HL-60/S4 (cell line): Measurements from ENCODE around the gene VPS35.

Experiments
- in situ Hi-C: fragments of 300-500 bp; cut with MboI; formaldehyde crosslinking; loops from 2 replicates; pipeline ENCODE4 v1.14.3; 2022; ENCODE audit warnings: low sequenced_read_pairs

The VPS35 gene

DNA sequence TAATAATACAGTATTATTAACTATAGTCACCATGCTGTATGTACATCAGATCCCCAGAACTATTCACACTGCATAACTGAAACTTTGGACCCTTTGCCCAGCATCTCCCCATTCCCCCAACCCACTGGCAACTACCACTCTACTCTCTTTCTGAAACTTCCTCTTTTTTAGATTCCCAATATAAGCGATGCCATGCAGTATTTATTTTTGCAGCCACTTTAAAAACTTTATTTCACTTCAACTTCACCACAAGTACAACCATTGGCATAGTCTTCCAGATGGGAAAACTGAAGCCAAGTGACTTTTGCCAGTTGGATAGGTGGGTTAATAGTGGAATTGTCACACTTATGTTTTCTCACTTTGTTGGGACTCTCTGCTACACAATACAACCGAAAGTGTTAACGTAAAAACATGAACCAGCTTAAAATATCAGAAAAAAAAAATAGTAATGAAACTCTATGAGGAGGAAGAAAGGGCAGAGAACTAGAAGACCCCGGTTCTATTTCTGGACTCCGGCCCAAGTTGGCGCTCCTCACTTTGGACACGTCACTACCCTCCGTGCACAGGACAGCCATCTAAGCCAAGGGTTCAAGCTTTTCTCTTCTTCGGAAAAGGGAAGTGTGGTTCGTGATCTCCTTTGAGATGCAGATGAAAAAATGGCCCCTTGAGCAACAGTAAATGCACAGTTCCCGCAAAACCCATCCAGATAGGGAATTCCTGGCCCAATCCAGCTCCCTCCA lies 68.5 kb downstream of the VPS35 start:
- in situ Hi-C loops, result no loop called here

DNA sequence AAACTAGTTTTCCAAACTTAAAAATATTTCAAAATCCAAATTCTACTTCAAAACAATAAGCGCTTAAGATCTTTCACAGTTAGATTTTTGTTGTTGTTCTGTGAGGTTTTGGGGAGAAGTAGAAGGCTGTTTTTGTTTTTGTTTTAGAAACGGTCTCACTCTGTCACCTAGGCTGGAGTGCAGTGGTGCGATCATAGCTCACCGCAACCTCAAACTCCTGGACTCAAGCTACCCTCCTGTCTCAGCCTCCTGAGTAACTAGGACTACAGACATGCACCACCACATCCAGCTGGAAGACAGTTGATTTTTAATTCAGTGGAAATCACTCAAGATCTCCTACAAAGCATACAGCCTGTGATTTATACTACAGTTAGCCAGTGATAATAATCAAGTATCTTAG lies 70.5 kb downstream of the VPS35 start:
- in situ Hi-C loops, result no loop called here

DNA sequence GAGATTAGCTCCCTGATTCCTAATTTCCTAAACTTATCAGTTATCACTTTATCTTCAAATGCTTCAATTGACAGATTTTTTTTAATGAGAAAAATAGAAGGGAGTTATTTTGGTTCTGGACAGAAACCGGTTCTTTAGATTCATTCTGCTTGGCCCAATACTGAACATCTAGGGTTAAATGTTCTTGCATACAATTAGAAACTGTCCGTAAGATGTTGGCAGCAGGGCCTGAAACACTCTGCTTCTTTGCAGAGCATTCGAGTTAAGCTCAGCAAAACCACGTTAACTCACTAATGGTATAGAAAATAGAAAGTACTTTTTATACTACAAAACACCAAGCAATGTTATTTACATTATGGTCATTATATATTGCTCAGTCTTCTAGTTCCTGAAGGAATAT lies 75.0 kb downstream of the VPS35 start:
- in situ Hi-C loops, result no loop called here

DNA sequence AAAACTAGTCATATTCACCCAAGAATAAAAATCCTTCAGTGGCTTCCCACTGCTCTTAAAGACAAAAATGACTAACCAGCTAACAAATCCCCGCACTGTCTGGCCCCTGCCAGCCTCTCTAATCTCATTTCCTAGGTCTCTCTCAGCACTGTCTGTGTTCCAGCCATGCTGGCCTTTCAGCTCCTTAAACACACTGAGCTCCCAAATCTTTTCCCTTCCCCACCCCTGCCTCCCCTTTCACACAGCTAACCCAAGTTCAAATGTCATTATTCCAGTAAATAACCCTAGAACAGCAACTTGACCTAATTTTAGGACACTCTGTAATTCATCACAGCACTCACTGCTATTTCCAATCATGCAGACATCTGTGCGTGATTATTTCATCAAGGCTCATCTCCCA lies 75.6 kb downstream of the VPS35 start:
- in situ Hi-C loops, result no loop called here

DNA sequence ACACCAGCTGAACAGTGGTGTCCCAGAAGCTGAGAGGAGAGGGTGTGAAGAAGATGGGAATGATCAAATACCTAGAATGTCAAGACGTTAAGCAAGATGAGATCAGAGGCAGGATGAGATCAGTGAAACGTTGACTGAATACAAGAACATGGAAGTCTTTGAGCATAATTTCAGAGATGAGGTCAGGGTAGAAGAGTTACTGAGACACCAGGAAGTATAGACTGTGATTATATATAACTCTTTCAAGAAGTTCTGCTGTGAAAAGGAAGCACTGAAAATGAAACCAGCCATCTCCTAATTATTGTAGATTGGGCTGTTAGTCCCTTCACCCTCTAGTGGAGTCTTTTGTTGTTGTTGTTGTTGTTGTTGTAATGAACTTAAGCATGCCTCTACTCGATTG lies 76.9 kb downstream of the VPS35 start:
- in situ Hi-C loops, result no loop called here

DNA sequence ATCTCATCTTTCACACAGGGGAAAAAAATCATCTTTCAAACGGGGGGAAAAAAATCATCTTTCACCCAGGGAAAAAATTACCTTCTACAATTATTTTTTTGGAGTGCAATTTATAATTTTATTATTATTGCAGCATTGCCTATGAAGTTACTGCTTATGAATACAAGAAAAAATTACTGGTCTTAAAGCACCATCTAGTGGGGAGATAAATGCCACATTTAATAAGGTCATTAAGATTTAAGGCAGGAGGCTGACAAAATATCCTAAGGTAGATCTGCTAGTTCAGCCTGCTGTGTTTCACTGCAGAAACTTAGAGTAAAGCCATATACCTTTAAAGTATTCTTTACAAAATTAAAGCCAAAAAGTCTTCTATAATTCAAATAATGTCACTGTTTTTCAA lies 81.4 kb downstream of the VPS35 start:
- in situ Hi-C loops, result no loop called here

DNA sequence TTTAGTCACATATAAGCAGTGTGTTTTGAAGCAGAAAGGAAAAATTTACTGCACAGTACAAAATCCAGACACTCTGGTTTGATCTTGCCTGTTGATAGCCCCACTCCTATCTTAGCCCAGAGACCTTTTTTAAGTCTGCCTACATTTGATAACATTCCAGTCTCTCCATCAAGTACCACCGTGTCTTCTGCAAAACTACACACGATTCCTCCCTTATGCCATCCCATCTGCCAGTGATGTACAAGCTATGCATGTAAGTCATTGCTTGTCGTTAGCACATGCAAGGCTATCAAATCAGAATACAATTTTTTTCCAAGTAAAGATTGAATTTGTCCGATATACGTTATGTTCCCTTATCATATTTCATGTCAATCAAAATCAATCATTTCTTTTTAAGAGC lies 82.7 kb downstream of the VPS35 start:
- in situ Hi-C loops, result no loop called here
